Measurements from ENCODE around the gene CDKN2A. TPM values are rescaled to one million over a fixed set of nuclear protein-coding genes. Genes with fewer than 3 reads are reported as not detected.

Gene CDKN2A
- polyA plus RNA-seq, 1 donor = 0.15 TPM

DNA sequence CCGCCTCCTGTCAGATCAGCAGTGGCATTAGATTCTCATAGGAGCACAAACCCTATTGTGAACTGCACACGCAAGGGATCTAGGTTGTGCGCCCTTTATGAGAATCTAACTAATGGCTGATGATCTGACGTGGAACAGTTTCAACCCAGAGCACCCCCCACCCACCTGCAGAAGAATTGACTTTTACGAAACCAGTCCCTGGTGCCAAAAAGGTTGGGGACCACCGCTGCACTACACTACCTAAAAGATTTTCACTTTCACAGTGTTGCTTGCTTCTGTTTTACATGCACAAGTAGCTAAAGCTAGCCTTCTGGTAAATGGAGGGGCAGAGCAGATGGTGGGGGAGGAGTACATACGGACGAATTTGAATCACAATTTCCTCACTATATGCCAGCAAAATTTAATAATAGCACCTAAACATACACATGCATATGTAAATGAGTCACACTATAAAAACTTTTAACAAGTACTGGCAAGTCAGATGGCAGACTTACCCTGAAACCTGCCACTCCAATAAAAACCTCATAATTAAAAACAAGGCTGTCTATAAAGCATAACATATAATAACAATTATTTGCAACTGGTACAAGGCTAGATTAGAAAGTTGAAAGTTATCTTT is 38.9 kb upstream of the CDKN2A start:
- Histone ChIP-seq H3K27me3 (ENCODE audit: control insufficient read depth, insufficient read depth, low read length) (no peaks in the 10 kb centered on the region), H3K4me3 (ENCODE audit: low read length) (no peak overlapping the region), H3K27ac (ENCODE audit: low read length) (no peak overlapping the region), H3K4me1 (ENCODE audit: control insufficient read depth, insufficient read depth, low read length) (peaks cover 8% of the 10 kb centered on the region), H3K36me3 (ENCODE audit: control insufficient read depth, insufficient read depth, low read length) (no peaks in the 10 kb centered on the region), H3K9me3 (ENCODE audit: control insufficient read depth, low read depth, low read length) (no peaks in the 10 kb centered on the region)
- no CpG with 5 or more reads among the region's 8 CpGs for WGBS (ENCODE audit: insufficient coverage, low lambda C conversion rate)
- DNase-seq = no peak

DNA sequence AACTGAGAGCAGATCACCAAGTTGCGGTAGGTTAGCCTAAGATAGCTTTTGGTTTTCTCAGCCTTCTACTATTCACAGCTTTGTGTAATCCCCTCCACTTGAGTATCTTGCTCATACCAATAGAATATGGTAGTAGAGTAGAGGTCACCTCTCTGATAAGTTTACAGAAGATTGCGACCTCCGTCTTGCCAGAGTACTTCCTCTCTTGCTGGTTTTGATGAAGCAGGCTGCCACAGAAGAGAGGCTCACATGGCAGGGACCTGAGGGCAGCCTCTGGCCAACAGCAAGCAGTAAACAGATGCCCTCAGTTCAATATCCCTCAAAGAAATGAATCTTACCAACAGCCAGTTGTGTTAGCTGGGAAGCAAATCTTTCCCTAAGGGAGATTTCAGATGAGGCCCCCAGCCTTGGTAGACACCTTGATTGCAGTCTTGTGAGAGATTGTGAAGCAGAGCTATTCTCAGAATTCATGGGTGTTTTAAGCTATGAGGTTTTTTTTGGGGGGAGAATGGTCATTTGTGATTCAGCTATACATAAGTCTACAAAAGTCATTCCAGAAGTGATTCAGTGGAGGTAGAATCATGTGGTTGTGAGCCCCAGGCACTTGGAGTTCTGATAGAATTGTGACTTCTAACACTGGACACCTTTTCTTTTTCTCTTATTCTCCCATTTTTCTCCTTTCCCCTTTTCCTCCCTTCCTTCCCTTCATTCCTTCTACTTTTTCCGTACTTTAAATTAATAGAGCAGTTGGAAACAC is 37.6 kb upstream of the CDKN2A start:
- H3K4me1 ChIP-seq (ENCODE audit: control insufficient read depth, insufficient read depth, low read length) = peaks cover 4% of the 10 kb centered on the region
- H3K36me3 ChIP-seq (ENCODE audit: control insufficient read depth, insufficient read depth, low read length) = no peaks in the 10 kb centered on the region
- H3K4me3 ChIP-seq (ENCODE audit: low read length) = no peak overlapping the region
- H3K9me3 ChIP-seq (ENCODE audit: control insufficient read depth, low read depth, low read length) = no peaks in the 10 kb centered on the region
- 95% methylated on average over 2 of the region's 4 CpGs for WGBS (ENCODE audit: insufficient coverage, low lambda C conversion rate)
- H3K27me3 ChIP-seq (ENCODE audit: control insufficient read depth, insufficient read depth, low read length) = no peaks in the 10 kb centered on the region
- no peak for DNase-seq
- no peak overlapping the region for H3K27ac ChIP-seq (ENCODE audit: low read length)

DNA sequence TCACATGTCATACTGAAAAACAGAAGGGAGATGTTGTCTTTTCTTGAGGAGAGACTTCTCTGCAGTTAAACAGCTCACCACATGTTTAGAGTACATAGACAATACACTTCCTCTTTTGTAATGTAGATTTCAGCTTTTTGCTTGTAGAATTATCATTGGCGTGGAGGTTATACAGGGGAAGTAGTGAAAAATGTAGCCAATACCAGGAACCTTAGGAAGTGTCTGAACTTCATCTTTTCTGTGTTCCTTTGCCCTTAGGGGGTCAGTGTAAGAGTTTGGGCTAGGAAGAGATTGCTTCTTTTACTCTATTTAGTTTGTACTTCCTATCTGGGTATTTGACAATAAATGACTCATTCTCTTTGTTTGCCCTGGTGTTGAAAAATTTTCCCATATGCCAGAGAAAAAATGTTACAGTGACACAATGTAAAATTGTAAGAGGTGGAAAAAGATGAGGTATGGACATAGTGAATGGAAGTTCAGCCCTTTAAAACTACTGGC is 36.0 kb upstream of the CDKN2A start:
- WGBS (ENCODE audit: insufficient coverage, low lambda C conversion rate) = no CpG with 5 or more reads among the region's 1 CpG
- Histone ChIP-seq H3K36me3 (ENCODE audit: control insufficient read depth, insufficient read depth, low read length) (no peaks in the 10 kb centered on the region), H3K4me1 (ENCODE audit: control insufficient read depth, insufficient read depth, low read length) (peaks cover 4% of the 10 kb centered on the region), H3K4me3 (ENCODE audit: low read length) (no peak overlapping the region), H3K27me3 (ENCODE audit: control insufficient read depth, insufficient read depth, low read length) (no peaks in the 10 kb centered on the region), H3K27ac (ENCODE audit: low read length) (no peak overlapping the region), H3K9me3 (ENCODE audit: control insufficient read depth, low read depth, low read length) (no peaks in the 10 kb centered on the region)
- DNase-seq = peak in 1 of 2 donors; percentile 60

DNA sequence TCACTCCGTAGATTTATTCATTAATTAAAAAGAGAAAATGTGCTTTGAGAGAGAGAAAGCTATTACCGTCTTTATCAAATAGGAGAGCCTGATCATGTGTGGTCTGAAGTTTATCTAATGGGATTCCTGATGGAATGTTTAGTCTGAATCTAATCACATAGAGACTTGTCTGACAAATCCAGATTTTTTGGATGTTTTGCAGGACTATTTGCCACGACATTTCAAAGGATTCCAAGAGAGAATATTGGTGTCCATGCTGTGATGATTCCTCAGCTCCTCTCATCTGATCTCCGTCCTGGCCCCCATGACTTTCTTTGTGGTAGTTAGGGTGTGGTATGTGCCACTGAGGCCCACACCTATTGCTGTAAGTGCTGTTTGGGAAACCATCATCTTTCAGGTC is 35.0 kb upstream of the CDKN2A start:
- Histone ChIP-seq H3K27me3 (ENCODE audit: control insufficient read depth, insufficient read depth, low read length) (no peaks in the 10 kb centered on the region), H3K4me3 (ENCODE audit: low read length) (no peak overlapping the region), H3K27ac (ENCODE audit: low read length) (no peak overlapping the region), H3K36me3 (ENCODE audit: control insufficient read depth, insufficient read depth, low read length) (no peaks in the 10 kb centered on the region), H3K4me1 (ENCODE audit: control insufficient read depth, insufficient read depth, low read length) (peaks cover 4% of the 10 kb centered on the region), H3K9me3 (ENCODE audit: control insufficient read depth, low read depth, low read length) (no peaks in the 10 kb centered on the region)
- WGBS (ENCODE audit: insufficient coverage, low lambda C conversion rate) = no CpG with 5 or more reads among the region's 4 CpGs
- no peak for DNase-seq

DNA sequence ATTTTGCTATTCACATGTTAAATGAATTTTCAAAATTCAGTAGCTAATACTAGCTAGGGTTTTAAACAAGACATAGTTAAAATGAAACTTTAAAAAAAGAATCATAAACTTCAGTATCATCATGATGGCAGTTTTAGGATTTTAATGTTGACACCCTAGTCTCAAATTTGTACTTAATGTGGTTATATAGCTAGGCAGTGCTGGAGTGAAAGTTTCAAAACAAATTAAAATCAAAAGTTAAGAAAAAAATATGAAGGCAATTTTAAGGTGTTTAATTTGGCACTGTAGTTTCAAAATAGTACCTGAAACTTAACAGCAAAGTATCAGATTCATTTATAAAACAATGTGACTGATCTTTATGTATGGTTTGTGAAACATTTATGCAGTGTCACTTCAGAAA is 34.2 kb upstream of the CDKN2A start:
- Histone ChIP-seq H3K27ac (ENCODE audit: low read length) (no peak overlapping the region), H3K4me1 (ENCODE audit: control insufficient read depth, insufficient read depth, low read length) (peaks cover 4% of the 10 kb centered on the region), H3K4me3 (ENCODE audit: low read length) (no peak overlapping the region), H3K9me3 (ENCODE audit: control insufficient read depth, low read depth, low read length) (no peaks in the 10 kb centered on the region), H3K27me3 (ENCODE audit: control insufficient read depth, insufficient read depth, low read length) (no peaks in the 10 kb centered on the region), H3K36me3 (ENCODE audit: control insufficient read depth, insufficient read depth, low read length) (no peaks in the 10 kb centered on the region)
- no peak for DNase-seq

DNA sequence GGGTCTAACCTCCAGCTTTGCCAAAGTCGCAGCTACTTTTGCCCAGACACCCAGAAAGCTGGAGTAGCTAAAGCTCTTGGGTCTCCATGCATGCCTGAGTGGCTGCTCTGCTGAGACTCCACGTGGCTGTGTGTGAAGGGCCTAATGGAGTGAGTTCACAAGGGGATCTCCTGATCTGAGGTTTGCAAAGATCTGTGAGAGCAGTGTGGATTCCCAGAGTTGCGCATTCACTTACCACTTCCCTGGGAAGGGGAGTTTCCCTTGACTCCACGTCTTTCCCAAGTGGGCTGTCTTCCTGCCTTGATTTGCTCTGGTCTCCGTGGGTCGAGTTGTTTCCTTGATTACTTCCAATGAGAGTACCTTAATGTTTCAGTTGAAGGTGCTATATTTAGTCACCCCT is 32.5 kb upstream of the CDKN2A start:
- WGBS (ENCODE audit: insufficient coverage, low lambda C conversion rate) = 40% methylated on average over 1 of the region's 6 CpGs

GRCh38 chr9:22022396-22022795 is 28.2 kb upstream of the CDKN2A start:
- DNase-seq = no peak
- no CpG with 5 or more reads among the region's 3 CpGs for WGBS (ENCODE audit: insufficient coverage, low lambda C conversion rate)
- peaks cover 5% of the 10 kb centered on the region for H3K27me3 ChIP-seq (ENCODE audit: control insufficient read depth, insufficient read depth, low read length)
- no peak overlapping the region for H3K27ac ChIP-seq (ENCODE audit: low read length)
- no peaks in the 10 kb centered on the region for H3K4me1 ChIP-seq (ENCODE audit: control insufficient read depth, insufficient read depth, low read length)
- H3K36me3 ChIP-seq (ENCODE audit: control insufficient read depth, insufficient read depth, low read length) = no peaks in the 10 kb centered on the region
- no peak overlapping the region for H3K4me3 ChIP-seq (ENCODE audit: low read length)
- no peaks in the 10 kb centered on the region for H3K9me3 ChIP-seq (ENCODE audit: control insufficient read depth, low read depth, low read length)

More for the DNA sequence above, 32.5 kb upstream of the CDKN2A start:
- DNase-seq = no peak
- H3K27me3 ChIP-seq (ENCODE audit: control insufficient read depth, insufficient read depth, low read length) = no peaks in the 10 kb centered on the region
- H3K36me3 ChIP-seq (ENCODE audit: control insufficient read depth, insufficient read depth, low read length) = no peaks in the 10 kb centered on the region
- peaks cover 2% of the 10 kb centered on the region for H3K4me1 ChIP-seq (ENCODE audit: control insufficient read depth, insufficient read depth, low read length)
- no peak overlapping the region for H3K27ac ChIP-seq (ENCODE audit: low read length)
- no peaks in the 10 kb centered on the region for H3K9me3 ChIP-seq (ENCODE audit: control insufficient read depth, low read depth, low read length)
- no peak overlapping the region for H3K4me3 ChIP-seq (ENCODE audit: low read length)

DNA sequence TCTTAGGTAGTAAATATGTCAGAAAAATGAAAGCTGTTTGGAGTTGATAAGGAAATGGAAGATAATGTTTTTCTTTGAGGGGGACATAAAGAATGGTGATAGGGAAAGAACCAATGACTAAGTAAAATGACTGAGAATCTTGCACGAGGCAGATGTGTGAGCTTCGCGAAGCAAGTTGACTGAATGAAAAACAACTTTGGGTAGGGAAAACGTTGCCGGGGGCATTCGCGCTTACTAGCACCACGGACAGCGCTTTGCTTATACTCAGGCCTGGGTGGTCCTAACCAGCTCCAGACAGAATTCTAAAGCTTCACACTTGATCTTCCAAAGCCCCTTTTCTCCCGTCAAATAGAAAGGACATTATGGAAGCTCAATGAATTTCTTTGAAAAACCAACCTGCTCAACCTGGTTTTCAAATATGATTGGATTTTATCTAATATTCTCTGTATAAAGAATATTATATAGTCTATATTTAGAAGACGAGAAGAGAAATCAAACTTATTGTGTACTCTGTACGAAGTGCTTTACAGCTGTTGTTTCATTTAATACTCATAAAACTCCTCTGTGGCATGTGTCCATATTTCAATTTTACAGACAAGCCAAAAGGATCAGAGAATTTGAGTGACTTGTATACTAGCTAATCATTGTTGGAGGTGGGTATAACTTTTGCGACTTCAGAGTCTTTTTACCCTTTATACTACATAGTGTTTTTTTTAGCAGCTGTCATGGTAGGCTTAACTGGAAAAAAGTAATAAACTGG is 16.9 kb upstream of the CDKN2A start:
- 34% methylated on average over 7 of the region's 13 CpGs for WGBS (ENCODE audit: insufficient coverage, low lambda C conversion rate)
- no peak overlapping the region for H3K4me3 ChIP-seq (ENCODE audit: low read length)
- peak in 1 of 2 donors; percentile 37 for DNase-seq

DNA sequence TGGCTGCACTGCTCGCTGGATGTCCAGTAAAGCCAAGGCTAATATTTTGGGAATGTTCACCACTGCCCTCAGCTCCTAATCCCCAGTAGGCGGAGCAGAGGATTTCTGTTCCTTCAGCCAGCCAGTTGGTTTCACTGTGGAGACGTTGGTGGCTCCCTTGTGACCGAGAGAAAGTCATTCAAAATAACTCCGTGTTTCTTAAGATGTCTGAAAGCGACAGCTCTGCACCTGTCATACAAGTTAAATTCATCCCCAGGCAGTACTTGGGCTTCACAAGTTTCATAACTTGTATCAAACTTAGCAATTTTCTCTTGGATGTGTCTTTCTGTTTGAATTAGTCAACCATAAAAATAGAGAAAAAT is 15.3 kb upstream of the CDKN2A start:
- Histone ChIP-seq H3K36me3 (ENCODE audit: control insufficient read depth, insufficient read depth, low read length) (no peaks in the 10 kb centered on the region), H3K9me3 (ENCODE audit: control insufficient read depth, low read depth, low read length) (peaks cover 9% of the 10 kb centered on the region), H3K4me1 (ENCODE audit: control insufficient read depth, insufficient read depth, low read length) (no peaks in the 10 kb centered on the region), H3K27me3 (ENCODE audit: control insufficient read depth, insufficient read depth, low read length) (peaks cover 53% of the 10 kb centered on the region), H3K27ac (ENCODE audit: low read length) (no peak overlapping the region), H3K4me3 (ENCODE audit: low read length) (peak overlapping the region; percentile 87)
- WGBS (ENCODE audit: insufficient coverage, low lambda C conversion rate) = no CpG with 5 or more reads among the region's 6 CpGs
- DNase-seq = no peak

More for the DNA sequence above, 16.9 kb upstream of the CDKN2A start:
- Histone ChIP-seq H3K4me1 (ENCODE audit: control insufficient read depth, insufficient read depth, low read length) (no peaks in the 10 kb centered on the region), H3K36me3 (ENCODE audit: control insufficient read depth, insufficient read depth, low read length) (no peaks in the 10 kb centered on the region), H3K27ac (ENCODE audit: low read length) (no peak overlapping the region), H3K9me3 (ENCODE audit: control insufficient read depth, low read depth, low read length) (peaks cover 6% of the 10 kb centered on the region), H3K27me3 (ENCODE audit: control insufficient read depth, insufficient read depth, low read length) (peaks cover 38% of the 10 kb centered on the region)

DNA sequence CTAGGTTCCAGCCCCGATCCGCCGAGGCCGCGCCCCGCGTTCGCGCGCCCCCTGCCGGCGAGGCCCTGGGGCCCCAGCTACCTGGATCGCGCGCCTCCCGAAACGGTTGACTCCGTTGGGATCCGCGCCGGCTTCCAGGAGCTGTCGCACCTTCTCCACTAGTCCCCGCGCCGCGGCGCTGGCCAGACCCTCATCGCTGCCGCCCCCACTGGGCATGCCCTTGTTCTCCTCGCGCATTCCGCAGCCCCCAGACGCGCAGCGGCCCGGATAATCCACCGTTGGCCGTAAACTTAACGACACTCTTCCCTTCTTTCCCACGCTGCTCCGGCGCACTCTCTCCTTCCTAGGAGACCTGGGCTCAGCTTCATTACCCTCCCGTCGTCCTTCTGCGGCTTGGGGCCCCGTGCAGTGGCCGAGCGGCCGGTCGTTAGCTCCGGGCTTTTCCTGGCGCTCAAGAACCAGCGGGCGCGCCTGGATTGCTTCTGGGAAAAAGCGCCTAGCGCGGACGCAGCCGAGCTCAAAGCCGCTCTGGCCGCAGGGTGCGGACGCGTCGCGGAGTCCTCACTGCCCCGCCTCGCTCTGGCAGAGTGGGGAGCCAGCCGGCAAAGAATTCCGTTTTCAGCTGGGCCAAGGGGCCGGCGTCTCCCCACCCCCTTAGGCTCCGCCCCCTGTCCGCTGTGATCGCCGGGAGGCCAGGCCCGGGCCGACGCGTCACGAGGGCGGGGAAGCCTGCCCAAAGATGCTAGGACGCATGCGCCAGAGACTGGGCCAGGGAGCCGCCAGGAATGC is 14.7 kb upstream of the CDKN2A start, which contains the start of gene CDKN2B:
CDKN2B (minus strand) TSS at position 589 of the 789 bp plus-strand sequence; CDS start at position 237, 352 bp downstream.
- H3K4me1 ChIP-seq (ENCODE audit: control insufficient read depth, insufficient read depth, low read length) = no peaks in the 10 kb centered on the region
- H3K27me3 ChIP-seq (ENCODE audit: control insufficient read depth, insufficient read depth, low read length) = peaks cover 54% of the 10 kb centered on the region
- no CpG with 5 or more reads among the region's 86 CpGs for WGBS (ENCODE audit: insufficient coverage, low lambda C conversion rate)

More for the DNA sequence above, 14.7 kb upstream of the CDKN2A start, which contains the start of gene CDKN2B:
- Histone ChIP-seq H3K36me3 (ENCODE audit: control insufficient read depth, insufficient read depth, low read length) (no peaks in the 10 kb centered on the region), H3K27ac (ENCODE audit: low read length) (peak within 1 kb of the TSS; percentile 96), H3K4me3 (ENCODE audit: low read length) (peak within 1 kb of the TSS; percentile 87), H3K9me3 (ENCODE audit: control insufficient read depth, low read depth, low read length) (peaks cover 9% of the 10 kb centered on the region)
- peak; percentile 92 for DNase-seq

Measured in large intestine (tissue), 3 donors.